Measurements from ENCODE around the gene TLR3.

TLR3 gene

DNA sequence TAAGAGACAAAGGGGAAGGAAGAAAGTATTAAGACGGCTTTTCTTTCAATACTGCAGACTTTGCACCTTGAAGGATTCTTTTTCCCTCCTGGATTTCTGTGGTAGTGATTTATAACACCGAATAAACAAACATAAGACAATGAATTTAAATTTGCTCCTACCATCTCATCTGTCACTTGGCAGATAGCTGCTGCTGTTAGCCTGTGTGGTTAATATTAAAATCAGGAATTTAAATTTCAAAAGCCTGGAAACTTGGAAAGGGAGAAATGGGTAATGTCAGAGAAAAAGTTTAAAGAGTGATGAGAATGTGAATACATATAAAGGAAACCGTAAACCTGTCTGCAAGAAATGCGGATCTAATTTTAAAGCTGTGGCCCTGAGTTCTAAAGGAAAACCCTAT, 39.0 kb downstream of the TLR3 start:
- no peak for DNase-seq

DNA sequence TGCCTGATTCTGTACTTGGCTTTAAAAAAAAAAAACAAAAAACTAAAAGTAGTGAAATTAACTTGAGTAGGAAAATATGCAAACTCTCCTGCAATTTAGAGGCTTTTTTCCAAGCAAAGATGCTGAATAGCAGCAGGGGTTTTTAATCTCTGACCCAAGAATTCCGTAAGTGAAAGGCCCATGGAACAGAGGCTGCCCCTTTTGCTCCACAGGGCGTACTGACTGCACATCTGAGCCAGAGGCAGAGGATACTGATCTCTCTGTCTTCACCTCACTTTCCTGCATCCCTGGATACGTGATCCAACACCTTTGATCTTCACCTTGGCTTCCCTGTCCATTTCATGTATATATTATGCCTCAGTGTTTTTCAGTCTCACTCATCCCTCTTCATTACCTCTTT, 39.4 kb downstream of the TLR3 start:
- DNase-seq, result no peak

DNA sequence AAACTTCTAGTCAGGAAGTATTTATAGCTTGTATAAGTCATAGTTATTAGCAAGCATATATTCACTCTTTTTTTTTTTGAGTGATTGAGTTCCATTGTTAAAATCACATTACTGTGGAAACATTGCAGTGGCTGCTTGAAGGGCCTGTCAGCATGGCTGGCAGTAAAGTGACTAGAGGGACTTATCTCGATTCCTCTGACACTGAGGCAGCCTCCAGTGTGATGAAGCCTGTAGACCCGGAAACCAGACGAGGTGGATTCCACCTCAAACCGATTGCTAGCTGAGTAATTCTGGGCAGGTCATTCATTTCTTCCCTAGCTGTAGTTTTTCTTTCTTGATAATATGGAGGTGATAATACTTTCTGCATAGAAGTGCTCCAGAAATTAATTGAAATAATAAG, 40.3 kb downstream of the TLR3 start:
- DNase-seq, result no peak

DNA sequence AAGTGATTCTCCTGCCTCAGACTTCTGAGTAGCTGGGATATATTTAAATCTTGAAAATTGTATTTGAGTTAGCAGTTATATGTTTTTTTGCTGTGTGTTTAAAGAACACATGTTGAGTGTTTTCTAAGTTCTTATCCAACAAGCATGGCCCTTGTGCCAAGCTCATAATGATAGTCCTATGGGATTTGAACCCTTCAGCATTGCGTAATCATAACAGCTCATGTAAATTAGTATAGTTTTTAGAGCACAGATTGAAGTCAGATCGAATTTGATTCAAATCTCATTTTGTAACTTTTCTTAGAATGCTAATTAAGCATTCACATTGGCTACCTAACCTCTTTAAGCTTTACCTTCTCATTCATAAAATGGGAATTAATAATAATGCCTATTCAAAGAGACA, 47.7 kb downstream of the TLR3 start:
- DNase-seq, result no peak

DNA sequence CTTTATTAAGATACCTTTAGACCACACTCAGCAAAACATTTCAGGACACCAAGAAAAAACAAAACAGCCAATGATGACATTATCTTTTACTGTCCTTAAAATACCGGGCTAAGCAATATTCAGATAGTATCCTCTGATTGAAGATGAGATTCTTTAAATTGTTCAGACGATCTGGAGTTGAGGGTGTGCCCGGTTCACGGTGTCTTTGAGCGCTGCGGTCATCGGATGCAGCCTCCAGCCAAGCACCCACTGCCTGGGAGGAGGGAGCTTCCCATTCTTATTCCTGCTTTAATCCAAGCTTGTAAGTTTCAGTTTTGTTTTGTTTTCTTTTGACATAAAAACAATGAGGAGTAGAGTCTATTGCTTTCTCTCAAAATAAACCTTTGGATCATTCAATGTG, 49.6 kb downstream of the TLR3 start:
- no peak for DNase-seq

DNA sequence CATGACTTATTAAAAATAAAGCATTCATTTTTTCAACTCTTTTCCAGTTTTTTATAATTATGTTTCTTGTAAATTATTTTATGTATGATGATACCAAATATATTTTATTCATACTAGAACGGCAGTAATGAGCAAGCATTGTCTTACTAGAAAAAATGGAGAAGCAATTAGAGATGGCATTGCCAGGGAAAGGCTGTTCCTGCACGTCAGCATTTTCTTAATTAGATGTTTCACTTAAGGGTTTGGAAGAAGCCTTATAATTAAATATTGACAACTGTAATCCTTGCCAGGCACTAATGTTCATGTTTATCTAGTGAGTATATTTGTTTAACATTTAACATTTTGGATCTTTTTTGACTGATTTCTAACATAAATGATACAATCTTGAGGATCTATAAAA, 52.1 kb downstream of the TLR3 start:
- DNase-seq, result no peak

DNA sequence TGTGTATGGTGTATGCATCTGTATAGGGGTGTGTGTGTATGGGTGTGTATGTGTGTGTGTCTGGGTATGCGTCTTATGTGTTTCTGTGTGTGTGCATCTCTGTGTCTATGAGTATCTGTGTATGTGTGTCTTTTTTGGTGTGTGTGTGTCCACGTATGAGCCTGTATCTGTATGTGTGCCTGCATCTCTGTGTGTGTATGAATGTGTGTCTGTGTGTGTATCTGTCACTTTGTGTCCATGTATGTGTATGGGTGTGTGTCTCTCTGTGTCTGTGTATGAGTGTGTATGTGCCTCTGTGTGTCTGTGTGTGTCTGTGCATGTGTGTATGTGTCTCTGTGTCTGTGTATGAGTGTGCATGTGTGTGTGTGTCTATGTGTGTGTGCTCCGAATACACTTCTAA, 59.9 kb downstream of the TLR3 start:
- DNase-seq, result no peak

DNA sequence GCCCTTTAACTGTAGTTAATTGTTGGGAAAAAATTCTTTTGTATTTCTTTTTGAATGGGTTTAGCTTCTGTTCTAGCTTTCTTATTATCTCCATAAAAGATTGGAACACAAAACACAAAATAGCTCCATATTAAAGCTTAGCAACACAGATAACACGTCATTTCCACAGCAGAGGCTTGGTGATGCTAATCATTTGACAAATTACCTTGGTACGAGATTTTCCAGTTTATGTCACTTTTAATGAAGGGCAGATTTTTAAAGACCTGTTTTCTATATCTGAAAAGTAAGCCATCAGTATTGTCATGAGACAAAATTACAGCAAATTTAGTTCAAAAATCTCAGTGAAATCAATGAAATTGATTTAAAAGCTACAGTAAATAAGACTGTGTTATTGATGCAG, 63.0 kb downstream of the TLR3 start:
- no peak for DNase-seq

DNA sequence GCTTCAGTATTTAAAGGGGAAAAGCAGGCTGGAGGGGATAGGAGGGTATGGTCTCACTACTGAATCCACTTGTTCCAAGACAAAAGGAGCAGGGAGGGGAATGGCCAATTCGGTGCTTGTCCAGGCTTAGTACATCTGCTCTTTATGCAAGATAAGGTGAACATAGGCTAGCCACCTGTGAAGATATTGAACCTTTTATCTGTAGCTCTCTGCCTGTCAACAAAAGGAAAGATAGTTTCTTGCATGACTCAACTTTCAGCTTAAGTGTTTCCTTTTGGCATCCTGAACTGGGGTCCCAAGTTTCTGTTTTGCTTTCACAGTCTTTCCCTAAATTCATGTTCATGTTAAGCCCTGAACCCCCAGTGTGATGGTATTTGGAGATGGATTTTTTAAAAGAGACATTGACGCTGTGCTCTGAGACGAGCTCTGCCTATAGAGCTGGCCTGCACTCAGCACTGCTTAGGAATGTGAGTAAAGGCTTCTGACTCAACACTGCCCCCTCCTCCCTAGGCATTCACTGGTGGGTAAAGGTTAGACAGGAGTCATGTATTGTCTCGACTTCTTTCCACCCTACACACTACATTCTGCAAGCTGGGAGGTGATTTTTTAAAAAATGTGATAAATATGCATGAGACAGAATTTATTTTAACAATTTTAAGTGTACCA, 63.8 kb downstream of the TLR3 start:
- no peak for DNase-seq

DNA sequence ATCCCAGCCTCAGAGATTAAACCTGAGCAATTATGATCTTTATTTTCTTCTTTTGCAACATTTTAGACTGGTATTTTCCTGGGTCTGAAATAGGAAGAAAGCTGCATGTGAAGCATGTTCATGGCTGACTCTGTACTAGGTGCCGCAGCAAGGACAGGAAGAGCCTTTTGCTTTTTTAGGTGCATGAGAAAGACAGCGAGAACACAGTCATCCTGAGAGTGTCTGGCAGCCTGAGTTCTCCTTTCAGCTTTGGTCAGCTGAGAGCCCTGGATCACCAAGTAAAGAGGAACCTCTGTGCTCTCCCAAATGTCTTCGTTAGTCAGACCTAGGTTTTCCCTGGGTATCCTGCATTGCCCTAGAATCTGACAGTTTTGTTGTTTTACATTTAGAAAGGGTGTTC, 65.3 kb downstream of the TLR3 start:
- DNase-seq, result no peak

DNA sequence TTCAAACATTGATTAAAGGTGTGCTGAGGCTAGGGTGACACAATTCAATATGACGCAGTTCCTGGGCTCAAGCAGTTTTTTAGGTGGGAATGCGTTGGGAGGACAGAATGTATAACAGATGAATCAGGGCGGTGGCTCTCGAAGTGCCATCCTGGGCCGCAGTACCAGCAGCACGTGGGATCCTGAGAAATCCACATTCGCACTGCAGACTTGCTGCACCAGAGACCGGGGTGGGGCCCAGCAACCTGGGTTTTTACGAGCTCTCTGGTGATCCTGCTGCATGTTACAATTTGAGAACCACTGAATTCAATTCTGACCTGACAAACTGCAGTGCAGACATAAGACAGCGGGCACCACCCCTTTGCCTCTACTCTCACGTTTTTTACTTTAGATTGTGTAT, 65.9 kb downstream of the TLR3 start:
- no peak for DNase-seq

DNA sequence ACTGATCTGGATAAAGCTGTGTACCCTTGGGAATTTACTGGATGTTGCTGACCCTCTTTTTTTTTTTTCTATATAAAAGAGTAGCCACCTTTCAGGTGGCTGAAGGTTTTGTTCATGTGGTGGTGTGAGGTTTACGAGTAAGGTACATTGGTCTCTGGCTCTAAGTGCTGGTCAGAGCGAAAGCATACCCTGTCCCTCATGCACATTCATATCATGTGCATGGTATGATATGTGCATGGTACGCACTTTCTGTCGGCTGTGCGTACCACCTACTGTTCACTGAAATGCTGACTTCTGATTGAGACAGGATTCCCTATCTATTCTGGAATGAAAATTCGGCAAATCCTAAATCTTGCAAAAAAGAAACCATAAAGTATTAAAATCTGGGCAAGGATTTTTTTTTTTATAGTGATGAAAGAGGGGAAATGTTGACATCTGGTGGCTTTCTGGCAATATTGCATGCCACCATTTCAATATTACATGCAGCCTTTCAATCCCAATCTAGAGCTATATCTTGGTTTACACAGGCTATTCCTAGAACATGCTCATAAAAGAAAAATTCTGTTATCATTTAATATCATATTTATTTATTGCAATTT, 68.3 kb downstream of the TLR3 start:
- no peak for DNase-seq
